ENCODE measurements around the gene FARS2. TPM values are rescaled to one million over a fixed set of nuclear protein-coding genes. Genes with fewer than 3 reads are reported as not detected.

FARS2 gene
- total and polyA plus RNA-seq, 5 donors, result 13.9 to 19.6 (median 16.7) TPM

DNA sequence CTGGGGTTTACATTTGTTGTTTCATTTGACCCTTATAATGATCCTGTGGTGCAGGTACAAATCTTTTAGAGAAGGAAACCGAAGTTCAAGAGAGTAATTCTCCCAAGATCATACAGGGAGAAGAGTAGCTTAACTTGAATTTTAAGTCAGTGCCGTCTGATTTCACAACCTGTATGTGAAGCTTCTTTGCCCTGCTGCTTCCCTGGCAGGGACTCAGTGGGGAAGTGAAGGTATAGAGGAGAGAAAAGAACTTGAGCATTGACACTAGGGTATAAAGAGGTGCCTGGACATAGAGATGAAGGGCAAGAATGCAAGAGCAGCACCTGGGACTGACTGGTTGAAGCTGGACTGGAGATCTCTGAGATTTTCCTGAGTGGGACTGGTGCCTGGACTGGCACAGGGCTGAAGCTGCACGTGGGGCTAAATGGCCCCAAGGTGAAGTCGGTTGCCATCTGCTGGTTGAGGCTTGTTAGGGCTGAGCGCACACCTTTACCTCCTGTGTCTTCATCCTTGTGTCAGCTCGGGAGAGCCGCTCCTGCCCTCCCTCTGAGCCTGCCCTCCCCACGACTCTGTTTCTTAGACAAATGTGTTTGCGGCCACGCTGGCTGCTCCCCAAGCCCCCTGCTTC lies 41.8 kb downstream of the FARS2 start:
- no peak overlapping the region for H3K4me3 ChIP-seq (ENCODE audit: low read length)
- H3K27me3 ChIP-seq (ENCODE audit: control insufficient read depth, insufficient read depth), result no peaks in the 10 kb centered on the region
- 70% methylated on average over 10 of the region's 10 CpGs for WGBS
- DNase-seq (peak in 2 of 3 donors; percentile 53 to 57), ATAC-seq (peak; percentile 77 to 79)
- no peak overlapping the region for H3K27ac ChIP-seq (ENCODE audit: low read length)
- intact Hi-C loops (cut with DNase I), result no loop called here
- no peaks in the 10 kb centered on the region for H3K9me3 ChIP-seq (ENCODE audit: control insufficient read depth, low read length)
- H3K4me1 ChIP-seq (ENCODE audit: control insufficient read depth, insufficient read depth, low read length), result peaks cover 3% of the 10 kb centered on the region

DNA sequence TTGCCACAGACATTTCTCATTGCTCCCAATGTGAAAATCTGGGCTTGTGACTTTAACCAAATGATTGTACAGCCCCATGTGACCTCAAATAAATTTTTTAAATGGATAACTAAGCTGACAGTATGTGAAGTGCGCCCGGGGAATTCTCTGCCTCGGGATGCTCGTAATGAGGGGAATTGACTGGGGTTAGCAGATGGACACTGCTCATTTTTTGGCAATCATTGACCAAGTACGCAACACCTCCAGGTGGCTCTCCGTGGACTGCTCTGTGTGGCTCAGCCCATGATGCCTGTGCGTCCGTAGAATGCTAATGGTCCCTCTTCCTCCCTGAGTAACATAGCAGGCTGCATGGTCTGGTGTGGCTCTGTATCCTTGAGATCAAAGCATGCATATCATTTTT lies 42.4 kb downstream of the FARS2 start:
- Histone ChIP-seq H3K4me3 (ENCODE audit: low read length) (no peak overlapping the region), H3K4me1 (ENCODE audit: control insufficient read depth, insufficient read depth, low read length) (peaks cover 3% of the 10 kb centered on the region), H3K27ac (ENCODE audit: low read length) (no peak overlapping the region), H3K9me3 (ENCODE audit: control insufficient read depth, low read length) (no peaks in the 10 kb centered on the region), H3K27me3 (ENCODE audit: control insufficient read depth, insufficient read depth) (no peaks in the 10 kb centered on the region)
- DNase-seq, result no peak
- no peak for ATAC-seq
- intact Hi-C loops (cut with DNase I), result no loop called here
- 93% methylated on average over 8 of the region's 8 CpGs for WGBS

DNA sequence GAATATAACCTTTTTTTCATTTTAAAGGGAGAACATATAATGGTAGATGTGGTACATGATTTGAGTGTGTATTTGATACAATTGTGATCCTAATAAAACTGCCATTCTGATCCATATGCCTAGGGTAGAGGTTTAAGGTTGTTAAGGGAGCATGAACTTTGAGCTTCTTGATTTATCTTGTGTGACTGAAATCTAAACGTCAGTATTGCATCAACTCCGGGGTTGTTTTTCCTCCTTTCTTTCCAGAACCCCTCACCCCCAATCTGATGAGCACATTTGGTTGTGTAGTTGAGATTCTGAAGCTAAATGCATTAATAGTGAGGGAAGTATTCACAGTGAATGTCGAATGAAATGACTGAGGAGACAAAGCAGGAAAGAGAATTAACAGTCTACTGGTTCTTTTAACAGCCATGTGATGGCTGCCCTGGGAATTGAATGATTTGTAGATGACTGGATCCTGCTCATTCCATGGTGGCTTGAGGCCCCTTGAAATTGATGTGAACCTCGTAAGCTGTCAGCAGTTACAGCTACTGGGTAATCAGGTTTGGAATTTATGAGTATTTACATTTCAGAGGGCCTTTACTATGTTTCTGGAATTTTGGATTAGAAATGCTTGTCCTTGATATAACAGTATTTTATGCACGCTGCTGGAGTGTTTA lies 44.8 kb downstream of the FARS2 start:
- Histone ChIP-seq H3K27me3 (ENCODE audit: control insufficient read depth, insufficient read depth) (no peaks in the 10 kb centered on the region), H3K4me1 (ENCODE audit: control insufficient read depth, insufficient read depth, low read length) (peaks cover 3% of the 10 kb centered on the region), H3K9me3 (ENCODE audit: control insufficient read depth, low read length) (no peaks in the 10 kb centered on the region), H3K27ac (ENCODE audit: low read length) (no peak overlapping the region), H3K4me3 (ENCODE audit: low read length) (no peak overlapping the region)
- intact Hi-C loops (cut with DNase I), result no loop called here
- ATAC-seq, result no peak
- 71% methylated on average over 5 of the region's 5 CpGs for WGBS
- DNase-seq, result no peak

DNA sequence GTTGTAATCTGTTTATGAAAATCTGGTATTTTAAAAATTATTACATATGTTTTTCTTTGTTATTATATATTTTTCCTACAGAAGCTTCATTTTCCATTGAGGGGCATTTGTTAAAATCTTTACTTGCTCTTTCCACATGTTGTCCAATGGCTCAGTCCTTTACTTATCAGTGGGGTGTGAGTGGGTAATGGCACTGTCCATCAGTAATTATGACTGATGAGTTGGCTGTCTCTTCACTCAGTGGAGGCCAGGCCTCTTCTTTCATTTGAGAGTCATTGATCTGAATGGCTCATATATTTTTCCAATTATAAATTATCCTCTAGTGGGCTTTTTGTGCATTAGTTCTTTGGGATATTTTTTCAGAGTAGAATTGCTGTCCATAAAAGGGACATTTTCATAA lies 45.7 kb downstream of the FARS2 start:
- intact Hi-C loops (cut with DNase I), result no loop called here
- H3K27ac ChIP-seq (ENCODE audit: low read length), result no peak overlapping the region
- peaks cover 3% of the 10 kb centered on the region for H3K4me1 ChIP-seq (ENCODE audit: control insufficient read depth, insufficient read depth, low read length)
- H3K27me3 ChIP-seq (ENCODE audit: control insufficient read depth, insufficient read depth), result no peaks in the 10 kb centered on the region
- no peaks in the 10 kb centered on the region for H3K9me3 ChIP-seq (ENCODE audit: control insufficient read depth, low read length)
- H3K4me3 ChIP-seq (ENCODE audit: low read length), result no peak overlapping the region
- ATAC-seq, result no peak
- no peak for DNase-seq

DNA sequence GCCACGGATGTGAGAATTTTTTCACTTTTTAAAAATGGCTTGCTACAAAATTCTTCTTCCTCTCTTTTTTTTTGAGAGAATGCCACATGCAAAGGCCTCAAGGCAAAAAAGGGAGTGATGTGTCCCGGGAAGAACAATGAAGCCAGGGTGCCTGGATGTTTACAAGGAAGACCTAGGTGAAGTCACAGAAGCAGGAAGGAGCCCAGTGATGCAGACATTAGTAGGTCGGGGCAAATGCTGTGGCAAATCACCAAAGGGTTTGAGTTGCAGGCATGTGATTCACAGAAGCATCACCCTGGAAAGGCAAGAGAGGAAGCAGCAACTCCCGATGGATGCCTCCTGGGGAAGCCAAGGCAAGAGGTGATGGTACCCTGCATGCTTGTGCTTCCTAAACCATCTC lies 46.8 kb downstream of the FARS2 start:
- H3K27me3 ChIP-seq (ENCODE audit: control insufficient read depth, insufficient read depth), result no peaks in the 10 kb centered on the region
- no peak overlapping the region for H3K4me3 ChIP-seq (ENCODE audit: low read length)
- intact Hi-C loops (cut with DNase I), result no loop called here
- H3K9me3 ChIP-seq (ENCODE audit: control insufficient read depth, low read length), result no peaks in the 10 kb centered on the region
- no peak overlapping the region for H3K27ac ChIP-seq (ENCODE audit: low read length)
- H3K4me1 ChIP-seq (ENCODE audit: control insufficient read depth, insufficient read depth, low read length), result peaks cover 2% of the 10 kb centered on the region
- WGBS, result 74% methylated on average over 4 of the region's 4 CpGs
- DNase-seq (no peak), ATAC-seq (no peak)

DNA sequence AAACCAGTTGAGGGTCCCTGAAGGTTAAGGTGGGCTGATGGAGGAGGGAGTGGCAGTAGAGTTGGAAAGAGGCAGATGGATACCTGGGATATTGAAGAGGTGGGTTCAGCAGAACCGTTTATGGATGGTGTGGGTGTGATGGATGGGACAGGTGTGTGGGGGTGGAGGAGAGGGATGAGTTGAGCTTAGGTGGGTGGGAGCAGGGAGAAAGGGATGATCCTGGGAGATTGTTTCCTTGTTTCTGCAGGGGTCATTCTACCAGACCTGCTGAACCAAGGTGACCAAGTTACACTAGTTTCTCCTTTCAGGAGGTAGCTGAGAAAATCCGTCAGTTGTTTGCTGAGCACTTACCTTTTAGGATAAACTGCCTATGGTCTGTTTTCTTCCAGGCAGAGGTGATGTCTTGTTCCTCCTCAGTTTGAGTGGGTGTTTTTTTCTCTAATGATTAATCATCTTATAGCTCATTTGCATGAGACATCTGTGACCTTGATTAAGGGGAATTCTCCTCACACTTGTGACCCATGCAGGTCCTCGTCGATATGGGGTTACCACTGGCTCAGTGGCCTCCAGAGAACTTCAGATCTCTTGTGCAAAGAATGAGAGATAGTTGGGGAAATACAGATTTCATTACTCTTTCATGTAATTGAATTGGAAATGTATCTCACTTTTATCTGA lies 53.0 kb downstream of the FARS2 start:
- ATAC-seq, result no peak
- Histone ChIP-seq H3K27ac (ENCODE audit: low read length) (no peak overlapping the region), H3K4me1 (ENCODE audit: control insufficient read depth, insufficient read depth, low read length) (no peaks in the 10 kb centered on the region), H3K4me3 (ENCODE audit: low read length) (no peak overlapping the region), H3K9me3 (ENCODE audit: control insufficient read depth, low read length) (no peaks in the 10 kb centered on the region), H3K27me3 (ENCODE audit: control insufficient read depth, insufficient read depth) (no peaks in the 10 kb centered on the region)
- no peak for DNase-seq
- intact Hi-C loops (cut with DNase I), result no loop called here
- 84% methylated on average over 4 of the region's 4 CpGs for WGBS

DNA sequence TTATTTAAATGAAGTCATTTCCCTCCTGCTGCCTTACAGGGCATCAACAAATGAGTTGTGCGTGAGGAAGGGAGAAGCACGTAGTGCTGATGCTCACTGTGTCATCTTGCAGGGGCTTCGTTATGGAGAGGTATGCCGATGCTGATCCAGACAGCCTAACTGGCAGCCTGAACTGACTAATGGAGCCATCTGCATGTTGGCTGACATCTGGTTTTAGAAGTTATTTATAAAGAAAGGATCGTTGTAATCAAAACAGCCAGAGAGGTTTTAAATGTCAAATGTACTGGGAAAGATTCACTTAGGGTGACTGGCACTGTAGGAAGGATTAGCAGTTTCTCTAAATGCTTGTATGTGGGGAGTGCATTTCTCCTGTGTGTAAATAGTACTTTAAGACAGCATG lies 54.6 kb downstream of the FARS2 start:
- Histone ChIP-seq H3K27ac (ENCODE audit: low read length) (peak overlapping the region; percentile 76), H3K4me3 (ENCODE audit: low read length) (no peak overlapping the region), H3K27me3 (ENCODE audit: control insufficient read depth, insufficient read depth) (no peaks in the 10 kb centered on the region), H3K9me3 (ENCODE audit: control insufficient read depth, low read length) (no peaks in the 10 kb centered on the region), H3K4me1 (ENCODE audit: control insufficient read depth, insufficient read depth, low read length) (no peaks in the 10 kb centered on the region)
- intact Hi-C loops (cut with DNase I), result no loop called here
- ATAC-seq (peak; percentile 60 to 67), DNase-seq (no peak)
- WGBS, result 47% methylated on average over 5 of the region's 5 CpGs

DNA sequence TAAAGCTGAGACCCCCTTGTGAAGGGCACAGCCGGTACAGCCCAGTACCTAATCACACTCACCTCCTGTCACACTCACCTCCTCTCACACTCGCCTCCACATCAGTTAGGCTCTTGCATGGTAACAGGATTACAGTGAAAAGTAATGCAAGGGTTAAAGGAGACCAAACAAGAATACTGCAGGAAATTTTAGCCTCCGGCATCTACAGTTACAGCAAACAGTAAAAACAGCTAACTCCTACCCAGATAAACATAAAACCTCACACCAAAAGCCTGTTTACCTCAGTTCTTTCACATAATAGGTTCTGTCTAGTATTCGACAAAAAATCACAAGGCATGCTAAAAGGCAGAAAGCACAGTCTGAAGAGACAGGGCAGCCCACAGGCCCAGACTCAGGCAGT lies 55.6 kb downstream of the FARS2 start:
- H3K4me3 ChIP-seq (ENCODE audit: low read length), result no peak overlapping the region
- H3K27ac ChIP-seq (ENCODE audit: low read length), result no peak overlapping the region
- intact Hi-C loops (cut with DNase I), result no loop called here
- no peaks in the 10 kb centered on the region for H3K4me1 ChIP-seq (ENCODE audit: control insufficient read depth, insufficient read depth, low read length)
- ATAC-seq (peak in 1 of 2 donors; percentile 30), DNase-seq (no peak)
- 81% methylated on average over 4 of the region's 4 CpGs for WGBS
- no peaks in the 10 kb centered on the region for H3K9me3 ChIP-seq (ENCODE audit: control insufficient read depth, low read length)
- no peaks in the 10 kb centered on the region for H3K27me3 ChIP-seq (ENCODE audit: control insufficient read depth, insufficient read depth)

DNA sequence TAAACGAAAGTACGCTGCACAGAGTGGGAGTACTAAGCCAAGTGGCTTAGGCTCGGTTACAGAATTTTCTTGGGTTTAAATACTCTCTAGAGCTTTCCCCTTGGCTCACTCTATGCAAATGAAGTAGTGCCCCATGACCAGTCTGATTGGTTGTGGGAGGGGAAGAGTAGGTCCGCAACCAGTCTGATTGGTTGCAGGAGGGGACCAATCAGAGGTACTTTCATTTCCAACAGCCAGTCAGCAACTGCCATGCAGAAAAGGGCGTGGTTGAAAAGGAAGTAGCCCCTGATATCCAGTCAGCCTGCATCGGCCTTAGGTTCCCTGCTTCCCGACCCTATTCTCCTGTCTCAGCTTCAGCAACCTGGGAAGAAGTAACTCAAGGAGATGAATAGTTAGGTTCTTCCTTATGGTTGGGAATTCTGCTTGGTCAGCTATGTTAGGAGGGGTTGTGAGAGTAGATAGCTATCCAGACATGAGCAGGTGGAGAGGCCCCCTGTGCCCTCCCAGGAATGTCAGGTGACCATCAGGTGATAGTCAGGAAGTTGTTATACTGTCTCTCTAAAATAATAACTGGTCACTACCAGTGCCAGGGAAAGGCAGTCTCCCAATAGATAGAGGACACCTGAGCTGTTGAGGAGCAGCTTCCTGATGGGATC lies 57.4 kb downstream of the FARS2 start:
- no peaks in the 10 kb centered on the region for H3K4me1 ChIP-seq (ENCODE audit: control insufficient read depth, insufficient read depth, low read length)
- H3K4me3 ChIP-seq (ENCODE audit: low read length), result no peak overlapping the region
- H3K27me3 ChIP-seq (ENCODE audit: control insufficient read depth, insufficient read depth), result no peaks in the 10 kb centered on the region
- no peaks in the 10 kb centered on the region for H3K9me3 ChIP-seq (ENCODE audit: control insufficient read depth, low read length)
- no peak for ATAC-seq
- intact Hi-C loops (cut with DNase I), result no loop called here
- no peak for DNase-seq
- 97% methylated on average over 7 of the region's 7 CpGs for WGBS
- H3K27ac ChIP-seq (ENCODE audit: low read length), result no peak overlapping the region

DNA sequence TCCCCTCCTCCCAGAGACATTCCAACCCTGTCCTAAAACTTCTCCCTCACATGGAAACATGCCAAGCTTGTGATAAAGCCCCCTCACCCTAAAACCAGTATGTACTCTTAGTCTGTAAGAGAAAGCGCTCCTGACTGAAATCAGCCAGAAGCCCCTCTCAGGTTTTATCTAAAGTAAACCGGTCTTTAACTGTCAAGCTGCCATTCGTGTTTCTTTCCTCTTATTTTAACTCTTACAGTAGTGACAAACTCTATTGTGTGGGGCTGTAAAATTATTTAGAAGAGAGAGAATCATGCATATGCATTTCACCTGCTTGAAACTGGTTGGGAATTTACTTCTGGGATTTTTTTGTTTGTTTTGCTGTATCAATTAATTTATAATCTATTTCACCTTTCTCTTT lies 62.7 kb downstream of the FARS2 start:
- H3K4me3 ChIP-seq (ENCODE audit: low read length), result no peak overlapping the region
- WGBS, result 92% methylated on average over 3 of the region's 3 CpGs
- ATAC-seq (no peak), DNase-seq (no peak)
- no peaks in the 10 kb centered on the region for H3K27me3 ChIP-seq (ENCODE audit: control insufficient read depth, insufficient read depth)
- H3K9me3 ChIP-seq (ENCODE audit: control insufficient read depth, low read length), result peaks cover 2% of the 10 kb centered on the region
- no peaks in the 10 kb centered on the region for H3K4me1 ChIP-seq (ENCODE audit: control insufficient read depth, insufficient read depth, low read length)
- intact Hi-C loops (cut with DNase I), result no loop called here
- H3K27ac ChIP-seq (ENCODE audit: low read length), result no peak overlapping the region

DNA sequence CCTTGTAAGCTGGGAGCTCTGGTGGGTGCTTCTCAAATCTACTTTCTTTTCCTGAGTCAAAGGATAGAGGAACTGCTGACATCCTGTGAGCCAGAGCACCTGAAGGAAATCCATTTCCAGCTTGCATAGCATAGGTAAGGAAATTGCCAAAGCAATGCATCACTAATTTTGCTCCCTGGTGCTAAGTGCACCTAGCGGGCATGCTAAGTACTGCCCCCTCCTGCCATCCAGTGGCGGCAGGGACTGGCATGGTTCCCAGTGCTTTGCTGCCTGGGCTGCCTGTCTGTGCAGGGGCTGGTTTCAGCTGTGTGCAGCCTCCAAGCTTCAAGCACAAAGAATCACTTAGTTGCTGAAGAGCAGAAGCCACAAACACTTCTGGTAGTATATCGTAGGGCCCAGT lies 63.9 kb downstream of the FARS2 start:
- 98% methylated on average over 3 of the region's 3 CpGs for WGBS
- DNase-seq (no peak), ATAC-seq (no peak)
- Histone ChIP-seq H3K9me3 (ENCODE audit: control insufficient read depth, low read length) (peaks cover 2% of the 10 kb centered on the region), H3K27ac (ENCODE audit: low read length) (no peak overlapping the region), H3K27me3 (ENCODE audit: control insufficient read depth, insufficient read depth) (no peaks in the 10 kb centered on the region), H3K4me1 (ENCODE audit: control insufficient read depth, insufficient read depth, low read length) (no peaks in the 10 kb centered on the region), H3K4me3 (ENCODE audit: low read length) (no peak overlapping the region)
- intact Hi-C loops (cut with DNase I), result no loop called here

Measured in right cardiac atrium (tissue), 5 donors.